ENCODE results near the gene TRPM3.

The TRPM3 gene

GRCh38 chr9:70493029-70493428 lies 628.4 kb downstream of the TRPM3 start:
- ATAC-seq, result no peak
- TF ChIP-seq CSRNP3 (CRISPR knock-in tag; IDR thresholded peaks at IDR 0.05) (no peak), ZNF70 (CRISPR knock-in tag; IDR thresholded peaks at IDR 0.05) (no peak), TSHZ2 (CRISPR knock-in tag; IDR thresholded peaks at IDR 0.05) (no peak), CREB5 (CRISPR knock-in tag; IDR thresholded peaks at IDR 0.05; ENCODE audit: low read depth) (no peak), ZFP3 (CRISPR knock-in tag; IDR thresholded peaks at IDR 0.05) (no peak), GLIS3 (CRISPR knock-in tag; IDR thresholded peaks at IDR 0.05) (no peak), TCF4 (CRISPR knock-in tag; IDR thresholded peaks at IDR 0.05; ENCODE audit: borderline replicate concordance) (no peak), PPARA (CRISPR knock-in tag; IDR thresholded peaks at IDR 0.05; ENCODE audit: borderline replicate concordance) (no peak), ISL1 (CRISPR knock-in tag; IDR thresholded peaks at IDR 0.05) (no peak), RARB (CRISPR knock-in tag; IDR thresholded peaks at IDR 0.05) (no peak), OSR1 (CRISPR knock-in tag; IDR thresholded peaks at IDR 0.05) (no peak), ZC3H10 (CRISPR knock-in tag; IDR thresholded peaks at IDR 0.05) (no peak), CSDC2 (CRISPR knock-in tag; IDR thresholded peaks at IDR 0.05) (no peak), ESRRG (CRISPR knock-in tag; IDR thresholded peaks at IDR 0.05) (no peak), ZNF8 (CRISPR knock-in tag; IDR thresholded peaks at IDR 0.05) (no peak), ARNTL (CRISPR knock-in tag; IDR thresholded peaks at IDR 0.05; ENCODE audit: borderline replicate concordance, low read depth) (no peak), PATZ1 (CRISPR knock-in tag; IDR thresholded peaks at IDR 0.05; ENCODE audit: borderline replicate concordance) (no peak), BACH2 (CRISPR knock-in tag; IDR thresholded peaks at IDR 0.05; ENCODE audit: borderline replicate concordance) (no peak), POU6F1 (CRISPR knock-in tag; IDR thresholded peaks at IDR 0.05; ENCODE audit: borderline replicate concordance, low read depth) (no peak)

GRCh38 chr9:70492319-70492777 lies 629.1 kb downstream of the TRPM3 start:
- no peak for ATAC-seq

More at GRCh38 chr9:70492319-70492777, 629.1 kb downstream of the TRPM3 start:
- TF ChIP-seq ZNF70 (CRISPR knock-in tag; IDR thresholded peaks at IDR 0.05), result no peak
- TF ChIP-seq ARNTL (CRISPR knock-in tag; IDR thresholded peaks at IDR 0.05; ENCODE audit: borderline replicate concordance, low read depth), result no peak
- TF ChIP-seq ZFP3 (CRISPR knock-in tag; IDR thresholded peaks at IDR 0.05), result no peak
- TF ChIP-seq BACH2 (CRISPR knock-in tag; IDR thresholded peaks at IDR 0.05; ENCODE audit: borderline replicate concordance), result no peak
- TF ChIP-seq ESRRG (CRISPR knock-in tag; IDR thresholded peaks at IDR 0.05), result no peak
- TF ChIP-seq PPARA (CRISPR knock-in tag; IDR thresholded peaks at IDR 0.05; ENCODE audit: borderline replicate concordance), result no peak
- no peak for TF ChIP-seq TCF4 (CRISPR knock-in tag; IDR thresholded peaks at IDR 0.05; ENCODE audit: borderline replicate concordance)
- TF ChIP-seq ZC3H10 (CRISPR knock-in tag; IDR thresholded peaks at IDR 0.05), result no peak
- no peak for TF ChIP-seq RARB (CRISPR knock-in tag; IDR thresholded peaks at IDR 0.05)
- no peak for TF ChIP-seq GLIS3 (CRISPR knock-in tag; IDR thresholded peaks at IDR 0.05)
- TF ChIP-seq ZNF565 (CRISPR knock-in tag; conservative IDR thresholded peaks at IDR 0.05; ENCODE audit: low read depth), result no peak
- TF ChIP-seq CREB5 (CRISPR knock-in tag; IDR thresholded peaks at IDR 0.05; ENCODE audit: low read depth), result no peak
- TF ChIP-seq POU6F1 (CRISPR knock-in tag; IDR thresholded peaks at IDR 0.05; ENCODE audit: borderline replicate concordance, low read depth), result no peak
- TF ChIP-seq ZNF8 (CRISPR knock-in tag; IDR thresholded peaks at IDR 0.05), result no peak
- no peak for TF ChIP-seq PATZ1 (CRISPR knock-in tag; IDR thresholded peaks at IDR 0.05; ENCODE audit: borderline replicate concordance)

Measured in SK-N-SH treated with all-trans-retinoic acid at 6 μM for 48 hours (cell line).